Jurkat, Clone E6-1 (cell line): ENCODE measurements around the gene CDK18. TPM values are rescaled to one million over a fixed set of nuclear protein-coding genes. Genes with fewer than 3 reads are reported as not detected.

Experiments used
- DNase-seq: peaks from one replicate; pipeline ENCODE4 v3.0.0-alpha.2; 2011; ENCODE audit warnings: low read depth, low spot score
- H3K4me3 ChIP-seq: 2 replicates; pipeline ENCODE4 v1.5.1; 2011; ENCODE audit warnings: mild to moderate bottlenecking, low read length, control low read depth, moderate library complexity
- polyA plus RNA-seq: library from polyadenylated mRNA; unstranded; fragments of >200 nt; gene quantifications from one replicate; pipeline ENCODE4 v1.2.1, GENCODE V29; 2012; ENCODE audit warnings: missing spikeins; ENCODE audit not compliant: insufficient read length, insufficient read depth

The CDK18 gene
- polyA plus RNA-seq = 21.9 TPM

GRCh38 chr1:205504311-205505075, at the start of gene CDK18:
TSS of gene CDK18 (plus strand) at chr1:205504669. CDS start at chr1:205523168, 18,499 bp downstream.
- H3K4me3 ChIP-seq = peak within 1 kb of the TSS; percentile 65
- peak; percentile 62 for DNase-seq

GRCh38 chr1:205454903-205455335, 49.5 kb upstream of the CDK18 start:
- H3K4me3 ChIP-seq = no peak overlapping the region
- no peak for DNase-seq

GRCh38 chr1:205455581-205456382, 48.7 kb upstream of the CDK18 start, which contains the start of gene BLACAT1:
TSS of gene BLACAT1 (minus strand) at chr1:205456045.
- no peak for DNase-seq
- H3K4me3 ChIP-seq = no peak within 1 kb of the TSS

GRCh38 chr1:205456383-205456867, 48.0 kb upstream of the CDK18 start:
- no peak overlapping the region for H3K4me3 ChIP-seq
- no peak for DNase-seq

GRCh38 chr1:205456868-205457745, 47.4 kb upstream of the CDK18 start:
- no peak overlapping the region for H3K4me3 ChIP-seq
- DNase-seq = no peak

GRCh38 chr1:205458777-205459566, 45.5 kb upstream of the CDK18 start:
- no peak overlapping the region for H3K4me3 ChIP-seq
- peak; percentile 39 for DNase-seq

- no peak overlapping the region for H3K4me3 ChIP-seq
- no peak for DNase-seq
Measured at GRCh38 chr1:205465392-205465791, 39.1 kb upstream of the CDK18 start.

GRCh38 chr1:205466595-205467220, 37.8 kb upstream of the CDK18 start:
- DNase-seq = no peak
- H3K4me3 ChIP-seq = no peak overlapping the region

GRCh38 chr1:205470131-205470530, 34.3 kb upstream of the CDK18 start:
- no peak for DNase-seq
- H3K4me3 ChIP-seq = no peak overlapping the region

- no peak overlapping the region for H3K4me3 ChIP-seq
- DNase-seq = no peak
Measured at GRCh38 chr1:205472737-205473441, 31.6 kb upstream of the CDK18 start.

- DNase-seq = no peak
- no peak overlapping the region for H3K4me3 ChIP-seq
Measured at GRCh38 chr1:205473475-205473874, 31.0 kb upstream of the CDK18 start.

- DNase-seq = no peak
- no peak overlapping the region for H3K4me3 ChIP-seq
Measured at GRCh38 chr1:205473966-205474365, 30.5 kb upstream of the CDK18 start.

GRCh38 chr1:205474571-205474970, 29.9 kb upstream of the CDK18 start:
- no peak for DNase-seq
- no peak overlapping the region for H3K4me3 ChIP-seq

GRCh38 chr1:205475855-205476254, 28.6 kb upstream of the CDK18 start:
- DNase-seq = no peak
- H3K4me3 ChIP-seq = no peak overlapping the region

- no peak for DNase-seq
Measured at GRCh38 chr1:205476648-205477047, 27.8 kb upstream of the CDK18 start.

GRCh38 chr1:205477121-205477758, 27.2 kb upstream of the CDK18 start:
- DNase-seq = no peak

More at GRCh38 chr1:205476648-205477047, 27.8 kb upstream of the CDK18 start:
- H3K4me3 ChIP-seq = no peak overlapping the region

GRCh38 chr1:205477759-205478247, 26.7 kb upstream of the CDK18 start:
- DNase-seq = no peak
- H3K4me3 ChIP-seq = no peak overlapping the region

More at GRCh38 chr1:205477121-205477758, 27.2 kb upstream of the CDK18 start:
- H3K4me3 ChIP-seq = no peak overlapping the region
